GM19025 (cell line): Measurements from ENCODE around the gene PTGDR2.

Experiments
- ATAC-seq: cut with Tn5 transposase; IDR thresholded peaks from one replicate; pipeline ENCODE4 v1.9.1; 2021; ENCODE audit warnings: mild to moderate bottlenecking, low read depth, moderate library complexity; ENCODE audit not compliant: unreplicated experiment

PTGDR2 gene

GRCh38 chr11:60859616-60860250, 4.0 kb upstream of the PTGDR2 start:
- ATAC-seq: no peak

DNA sequence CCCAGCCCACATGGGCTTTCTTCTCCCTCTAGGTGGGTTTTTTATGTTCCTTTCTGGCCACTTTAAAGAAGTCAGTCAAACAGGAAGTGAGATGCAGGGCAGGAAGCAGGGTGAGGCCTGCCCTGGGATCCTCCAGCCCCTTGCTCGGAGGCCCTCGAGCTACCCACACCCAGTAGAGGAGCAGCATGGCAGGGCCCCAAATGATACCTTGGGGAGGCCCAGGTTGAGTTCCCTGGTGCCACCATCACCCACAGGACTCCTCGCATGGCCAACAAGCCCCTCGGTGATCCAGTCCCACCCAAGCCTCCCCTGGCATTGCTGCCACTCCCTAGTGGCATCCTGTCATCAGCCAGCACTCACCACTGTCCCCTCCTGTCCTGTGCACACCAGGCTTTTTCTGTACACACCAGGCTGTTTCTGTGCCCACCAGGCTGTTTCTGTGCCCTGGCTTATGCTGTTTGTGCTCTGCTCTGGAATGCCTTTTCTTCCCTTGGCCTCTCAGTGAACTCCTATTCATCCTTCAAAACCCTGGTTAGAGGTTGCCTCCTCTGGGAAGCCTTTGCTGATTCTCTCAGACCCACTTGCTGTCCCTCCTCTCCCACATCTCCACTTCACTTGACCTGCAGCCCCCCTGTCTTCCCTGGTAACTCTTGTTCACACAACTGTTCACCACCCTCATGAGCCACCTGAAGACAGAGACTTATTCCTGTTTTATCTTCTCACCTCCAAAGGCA, 3.1 kb upstream of the PTGDR2 start:
- no peak for ATAC-seq

DNA sequence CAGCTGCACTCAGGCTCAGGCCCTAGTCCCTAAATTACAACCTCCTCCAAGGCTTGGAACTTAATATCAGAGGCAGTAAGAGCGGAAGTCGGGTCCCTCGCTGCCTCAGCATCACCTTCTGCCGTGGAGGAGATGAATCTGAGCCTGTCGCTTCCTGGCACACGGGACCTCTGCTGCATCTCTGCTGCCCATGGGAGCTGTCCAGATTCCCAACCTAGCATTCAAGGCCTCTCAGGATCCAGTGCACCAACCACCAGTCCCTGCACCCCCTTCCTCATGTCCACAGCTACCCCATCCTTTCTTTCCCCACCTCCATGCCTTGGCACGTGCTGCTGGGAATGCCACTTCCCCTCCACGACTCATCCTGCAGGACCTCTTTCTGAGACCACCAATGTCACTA, 2.5 kb upstream of the PTGDR2 start:
- ATAC-seq: no peak

- no peak for ATAC-seq
Measured at GRCh38 chr11:60857378-60858232, 1.9 kb upstream of the PTGDR2 start.

- no peak for ATAC-seq
Measured at GRCh38 chr11:60854847-60855725, 664 bp downstream of the PTGDR2 start.

GRCh38 chr11:60854140-60854846, 1.5 kb downstream of the PTGDR2 start:
- ATAC-seq: no peak

- ATAC-seq: no peak
Measured at GRCh38 chr11:60852982-60853950, 2.5 kb downstream of the PTGDR2 start.

GRCh38 chr11:60852117-60852981, 3.4 kb downstream of the PTGDR2 start:
- no peak for ATAC-seq

GRCh38 chr11:60851327-60852104, 4.2 kb downstream of the PTGDR2 start:
- no peak for ATAC-seq

- no peak for ATAC-seq
Measured at GRCh38 chr11:60849641-60850520, 5.9 kb downstream of the PTGDR2 start.

GRCh38 chr11:60848714-60849151, 7.0 kb downstream of the PTGDR2 start:
- no peak for ATAC-seq

GRCh38 chr11:60847896-60848295, 7.9 kb downstream of the PTGDR2 start:
- no peak for ATAC-seq

DNA sequence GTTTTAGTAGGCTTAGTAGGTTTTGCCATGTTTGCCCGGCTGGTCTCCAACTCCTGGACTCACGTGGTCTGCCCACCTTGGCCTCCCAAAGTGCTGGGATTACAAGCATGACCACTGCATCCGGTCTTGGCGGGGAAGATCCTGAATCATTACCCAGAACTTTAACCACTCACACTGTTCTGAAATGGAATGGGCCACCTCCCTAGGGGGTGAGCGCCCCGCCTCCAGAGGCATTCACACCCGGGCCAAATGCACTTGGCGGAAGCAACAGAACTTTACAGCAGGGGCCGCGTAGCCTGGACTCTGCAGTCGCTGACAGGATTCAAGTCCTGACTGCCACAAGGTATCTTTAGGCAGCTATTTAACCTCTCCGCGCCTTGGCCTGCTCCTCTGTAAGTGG, 8.5 kb downstream of the PTGDR2 start:
- no peak for ATAC-seq

GRCh38 chr11:60845338-60845737, 10.4 kb downstream of the PTGDR2 start:
- ATAC-seq: no peak

GRCh38 chr11:60844870-60845221, 10.9 kb downstream of the PTGDR2 start:
- no peak for ATAC-seq
